Renal cortical epithelial cell (primary cell): Measurements from ENCODE around the gene SLC22A3. TPM values are rescaled to one million over a fixed set of nuclear protein-coding genes. Genes with fewer than 3 reads are reported as not detected.
A peak's percentile ranks its signal among the peaks of the same experiment; 100 is the strongest.
"Not testable (repeated sequence)": the region's sequence is repeated elsewhere in the genome, so short reads cannot be mapped to it uniquely, and the experiment has no call there.

Experiments
- DNase-seq: peaks from one replicate; pipeline ENCODE4 v3.0.0-alpha.2; 2011; ENCODE audit warnings: low read depth
- total RNA-seq: library from RNA; depleted of rRNA; stranded (reverse); fragments of >200 nt; gene quantifications from 2 replicates; pipeline ENCODE4 v1.2.3, GENCODE V29; 2014

The SLC22A3 gene
- total RNA-seq, 1 donor from 2014 or later: 11.4 TPM

DNA sequence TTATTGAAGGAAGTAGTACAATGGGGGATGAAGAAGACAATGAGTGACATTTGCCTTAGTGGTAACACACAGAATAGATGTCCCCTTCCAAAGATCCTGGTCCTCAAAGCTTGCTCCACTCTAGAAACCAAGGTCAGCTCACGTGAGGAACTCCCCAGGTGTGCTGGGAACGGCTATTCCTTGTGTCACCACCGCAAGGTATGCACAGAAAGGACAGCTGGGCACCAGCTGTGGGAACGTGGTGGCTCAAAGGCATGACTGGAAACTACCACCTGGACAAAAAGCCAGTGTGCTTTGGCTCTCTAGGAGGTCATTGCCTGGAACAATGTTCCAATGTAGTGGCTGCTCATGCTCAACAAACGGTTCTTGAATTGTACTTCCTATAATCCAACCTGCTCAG, 94.0 kb downstream of the SLC22A3 start:
- no peak for DNase-seq

DNA sequence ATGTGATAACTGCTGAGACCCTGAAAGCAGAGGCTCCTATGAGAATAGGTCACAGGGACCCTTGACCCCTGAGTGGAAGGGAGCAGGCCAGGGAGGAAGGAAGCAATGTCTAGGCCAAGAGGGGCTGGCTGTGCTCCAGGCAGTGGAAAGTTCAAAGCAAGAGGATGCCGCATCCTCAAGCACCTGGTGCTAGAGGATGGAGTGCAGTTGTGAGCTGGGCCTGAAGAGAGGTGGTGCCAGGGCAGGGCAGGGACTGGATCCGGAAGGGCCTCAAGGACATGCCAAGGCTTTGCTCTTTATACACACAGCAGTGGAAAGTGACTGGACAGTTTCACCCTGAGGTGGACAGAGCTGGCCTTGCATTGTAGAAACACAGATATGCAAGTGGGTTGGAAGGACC, 97.0 kb downstream of the SLC22A3 start:
- no peak for DNase-seq

DNA sequence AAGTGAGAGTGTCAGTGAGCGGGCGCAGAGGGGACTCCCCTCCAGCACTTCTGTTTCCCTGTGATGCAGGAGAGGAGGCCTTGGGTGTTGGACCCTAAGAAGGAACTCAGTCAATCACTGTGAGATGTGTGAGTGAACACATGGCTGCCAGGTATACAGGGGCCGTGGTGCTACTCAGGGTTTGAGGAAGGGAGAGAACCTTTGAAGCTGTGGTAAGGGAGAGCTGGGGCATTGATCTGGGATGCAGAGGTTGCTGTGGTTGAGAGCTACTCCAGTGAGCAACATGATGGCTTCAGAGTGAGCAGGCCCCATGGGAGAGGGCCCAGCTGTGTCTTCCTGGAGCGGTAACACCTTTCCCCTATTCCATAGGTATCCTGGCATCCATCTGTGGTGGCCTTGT, 99.2 kb downstream of the SLC22A3 start:
- DNase-seq: no peak

DNA sequence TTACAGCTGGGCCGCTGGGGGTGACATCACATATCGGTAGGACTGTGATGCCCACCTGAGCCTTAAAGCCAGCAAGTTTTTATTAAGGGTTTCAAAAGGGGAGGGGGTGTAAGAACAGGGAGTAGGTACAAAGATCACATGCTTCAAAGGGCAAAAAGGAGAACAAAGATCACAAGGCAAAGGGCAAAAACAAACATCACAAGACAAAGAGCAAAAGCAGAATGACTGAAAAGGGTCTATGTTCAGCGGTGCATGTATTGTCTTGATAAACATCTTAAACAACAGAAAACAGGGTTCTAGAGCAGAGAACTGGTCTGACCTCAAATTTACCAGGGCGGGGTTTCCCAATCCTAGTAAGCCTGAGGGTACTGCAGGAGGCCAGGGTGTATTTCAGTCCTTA, 101.6 kb downstream of the SLC22A3 start:
- DNase-seq: not testable (repeated sequence)

DNA sequence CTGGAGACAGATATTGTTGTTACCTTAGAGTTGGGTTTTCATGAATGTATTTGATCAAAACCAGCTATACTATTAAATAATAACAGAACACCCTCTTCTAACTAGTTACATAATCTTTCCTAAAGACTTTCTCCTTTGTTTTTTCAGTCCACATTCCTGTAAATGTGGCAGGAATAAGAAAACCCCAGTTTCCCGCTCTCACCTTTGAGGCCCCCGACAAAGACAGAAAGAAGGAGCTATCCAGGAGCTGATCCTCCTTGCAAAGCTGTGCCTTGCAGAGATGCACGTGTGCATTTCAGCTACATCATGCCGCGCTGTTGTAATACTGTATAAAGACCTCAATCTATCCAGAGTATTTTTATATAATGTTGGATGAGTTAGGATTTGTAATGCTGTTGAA, 102.7 kb downstream of the SLC22A3 start:
- DNase-seq: no peak

DNA sequence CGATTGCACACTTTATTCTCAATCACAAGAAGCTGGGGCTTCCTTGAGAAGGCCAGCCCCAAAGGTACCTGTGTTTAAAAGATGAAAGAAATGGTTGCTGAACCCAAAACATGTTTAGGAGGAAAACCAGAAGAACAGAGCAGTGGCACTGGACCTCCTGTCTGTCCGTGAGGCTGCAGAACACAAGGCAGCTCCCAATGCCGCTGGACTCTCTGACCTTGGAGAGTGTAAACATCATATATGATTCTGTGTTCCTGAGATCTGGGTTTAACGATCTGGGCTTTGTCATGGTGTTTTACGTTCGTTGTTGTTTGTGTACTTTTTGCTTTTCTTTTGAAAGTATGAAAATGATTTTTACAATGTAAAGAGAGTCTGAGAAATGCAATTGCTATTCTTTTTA, 106.1 kb downstream of the SLC22A3 start:
- no peak for DNase-seq

DNA sequence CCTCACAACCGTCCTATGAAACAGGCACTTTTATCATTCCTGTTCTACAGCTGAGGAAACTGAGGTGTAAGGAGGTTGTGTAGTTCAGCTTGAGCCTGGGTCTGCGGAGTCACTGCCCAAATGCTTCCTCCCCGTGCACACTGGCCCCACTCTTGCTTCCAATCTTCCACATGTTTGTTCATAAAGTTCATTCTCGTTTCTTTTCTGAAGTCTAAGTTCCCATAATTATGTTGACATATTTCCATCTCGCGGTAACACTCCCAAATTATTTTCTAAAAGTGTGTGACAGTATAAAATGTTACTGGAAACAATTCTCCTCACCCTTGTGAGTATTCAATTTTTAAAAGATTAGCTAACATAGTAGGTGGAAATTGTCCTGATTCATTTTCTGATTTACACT, 106.9 kb downstream of the SLC22A3 start:
- no peak for DNase-seq

DNA sequence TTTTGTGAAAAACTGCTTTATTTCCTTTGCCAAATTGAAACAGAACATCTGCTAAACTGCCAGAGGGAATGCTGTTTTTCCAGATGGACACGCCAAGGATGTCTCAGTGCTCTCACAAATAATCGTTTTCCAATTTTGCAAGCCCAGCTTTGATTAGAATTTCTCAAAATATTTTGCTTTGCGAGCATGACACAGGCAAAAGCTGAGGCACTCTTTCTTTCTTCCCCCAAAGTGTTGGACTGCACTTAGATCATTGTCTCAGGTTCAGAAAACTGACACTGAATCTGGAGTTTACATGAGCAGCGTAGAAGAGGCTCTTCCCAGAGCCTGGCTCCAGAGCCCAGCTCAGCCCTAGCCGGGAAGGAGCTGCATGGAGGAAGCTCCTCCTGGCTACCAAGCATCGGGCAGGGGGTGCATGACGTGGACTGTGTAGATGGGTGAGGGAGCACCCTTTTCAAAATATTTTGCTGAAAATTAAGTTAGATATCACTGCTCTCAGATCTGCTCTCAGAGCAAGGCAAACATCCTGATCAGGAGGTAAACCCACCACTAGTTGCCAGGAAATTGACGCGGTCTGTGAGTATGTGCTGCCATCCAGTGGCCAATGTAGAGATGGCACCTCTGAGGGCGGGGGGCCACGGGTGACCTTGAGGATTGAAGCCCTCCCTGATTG, 107.5 kb downstream of the SLC22A3 start:
- DNase-seq: peak; percentile 22

DNA sequence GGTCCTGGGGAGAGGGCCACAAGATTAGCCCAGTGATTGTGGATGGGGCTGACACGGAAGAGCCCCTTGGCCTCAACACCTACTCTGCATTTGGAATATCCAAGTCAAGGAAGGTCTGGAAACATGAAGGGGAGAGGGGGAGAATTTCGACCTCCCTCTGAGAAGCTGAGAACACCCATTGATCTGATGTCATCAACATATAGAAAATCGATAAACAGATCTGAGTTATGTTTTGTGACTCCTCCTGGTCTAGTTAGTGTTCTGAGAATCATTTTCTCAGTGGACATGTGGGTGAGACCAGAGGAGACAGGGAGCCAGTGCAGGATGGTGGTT, 108.0 kb downstream of the SLC22A3 start:
- DNase-seq: no peak

DNA sequence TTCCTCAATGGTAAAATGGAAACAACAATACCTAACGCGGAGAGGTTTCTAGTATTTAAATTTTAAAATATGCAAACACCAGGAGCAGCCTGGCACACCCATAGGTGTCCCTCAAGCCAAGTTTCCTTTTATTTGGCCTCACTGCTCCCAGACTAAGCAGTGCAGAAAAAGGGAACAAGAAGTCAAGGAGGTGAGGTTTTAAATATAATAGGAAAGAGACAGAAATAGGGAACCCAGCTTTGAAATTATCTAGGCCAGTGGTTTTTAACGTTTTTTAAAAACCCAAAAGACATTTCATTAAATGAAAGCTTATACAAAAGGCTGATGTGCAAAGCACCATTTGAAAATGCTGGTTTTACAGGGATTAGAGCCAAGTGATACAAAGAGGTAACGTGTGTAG, 109.6 kb downstream of the SLC22A3 start:
- no peak for DNase-seq

DNA sequence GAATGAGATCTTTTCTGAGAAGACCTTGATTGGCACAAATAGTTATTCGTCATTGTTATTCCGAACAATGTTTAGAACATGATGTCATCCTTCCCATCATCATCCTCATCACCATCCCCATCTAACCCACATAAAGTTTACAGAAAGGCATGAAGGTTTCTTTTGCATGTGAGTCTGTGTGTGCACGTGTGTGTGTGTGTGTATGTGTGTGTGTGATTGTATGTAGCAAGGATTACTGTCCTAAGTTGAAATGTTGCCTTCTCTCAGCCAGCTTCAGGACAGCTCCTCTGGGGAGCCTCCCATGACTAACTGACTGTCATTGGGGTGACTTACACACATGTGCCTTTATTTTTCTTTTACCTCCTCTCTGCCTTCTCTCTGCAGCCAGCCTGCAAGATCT, 113.5 kb downstream of the SLC22A3 start:
- no peak for DNase-seq

DNA sequence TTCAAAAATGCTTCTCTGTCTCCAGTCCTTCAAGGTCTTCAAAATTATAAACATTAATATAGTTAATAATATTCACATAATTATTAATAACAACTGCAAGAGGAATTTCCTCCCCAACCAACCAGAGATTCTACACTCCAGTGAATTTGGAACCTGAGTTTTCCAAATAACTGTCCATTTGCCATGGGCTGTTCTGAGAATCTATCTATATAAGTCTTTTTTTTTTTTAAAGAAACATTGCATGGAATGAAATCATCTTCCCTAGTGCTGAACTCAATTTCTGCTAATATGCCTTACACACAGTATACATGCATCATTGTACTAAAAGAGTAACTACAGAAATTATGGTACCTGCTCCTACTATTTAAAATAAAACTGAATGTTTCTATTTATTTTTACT, 113.9 kb downstream of the SLC22A3 start:
- no peak for DNase-seq

DNA sequence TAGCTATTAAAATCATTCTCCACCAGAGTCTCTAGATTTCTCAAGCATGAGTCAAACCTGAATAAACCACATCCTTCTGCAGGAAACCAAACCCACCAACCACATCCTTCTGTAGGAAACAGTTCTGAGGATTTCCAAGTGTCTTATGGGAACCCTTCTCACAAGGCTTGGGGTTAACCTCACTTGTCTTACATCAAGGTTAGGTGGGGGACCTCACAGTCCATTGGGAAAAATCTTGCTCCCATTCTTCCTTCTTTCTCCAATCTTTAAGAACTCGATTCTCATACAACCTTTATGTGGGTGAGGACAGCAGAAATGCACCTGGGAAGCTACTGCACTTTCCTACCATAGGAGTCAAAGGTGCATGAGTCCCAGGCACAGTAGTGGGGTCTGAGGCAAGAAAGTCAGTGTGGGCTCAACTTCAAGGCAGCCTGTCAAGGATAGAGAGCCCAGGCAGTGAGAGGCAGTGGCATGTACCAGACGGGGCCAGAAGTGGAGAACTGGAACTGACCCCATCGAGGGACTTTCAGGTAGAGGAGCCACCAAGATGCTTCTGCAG, 114.5 kb downstream of the SLC22A3 start:
- peak; percentile 94 for DNase-seq

DNA sequence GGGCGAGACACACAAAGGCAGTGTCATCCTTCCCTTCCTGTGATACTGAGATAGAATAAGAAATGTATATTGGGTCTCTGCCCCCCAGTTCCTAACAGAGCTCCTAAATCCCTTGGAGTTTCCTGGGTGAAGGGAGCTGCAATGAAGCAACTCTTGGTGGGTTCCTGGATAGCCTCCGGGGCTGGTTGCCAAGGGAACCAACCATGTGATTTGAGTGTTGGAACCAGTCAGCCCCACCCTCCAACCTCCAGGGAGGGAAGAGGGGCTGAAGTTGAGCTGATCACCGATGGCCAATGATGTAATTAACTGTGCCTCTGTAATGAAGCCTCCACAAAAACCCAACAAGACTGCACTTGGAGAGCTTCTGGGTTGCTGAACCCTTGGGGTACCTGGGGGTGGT, 116.6 kb downstream of the SLC22A3 start:
- no peak for DNase-seq

DNA sequence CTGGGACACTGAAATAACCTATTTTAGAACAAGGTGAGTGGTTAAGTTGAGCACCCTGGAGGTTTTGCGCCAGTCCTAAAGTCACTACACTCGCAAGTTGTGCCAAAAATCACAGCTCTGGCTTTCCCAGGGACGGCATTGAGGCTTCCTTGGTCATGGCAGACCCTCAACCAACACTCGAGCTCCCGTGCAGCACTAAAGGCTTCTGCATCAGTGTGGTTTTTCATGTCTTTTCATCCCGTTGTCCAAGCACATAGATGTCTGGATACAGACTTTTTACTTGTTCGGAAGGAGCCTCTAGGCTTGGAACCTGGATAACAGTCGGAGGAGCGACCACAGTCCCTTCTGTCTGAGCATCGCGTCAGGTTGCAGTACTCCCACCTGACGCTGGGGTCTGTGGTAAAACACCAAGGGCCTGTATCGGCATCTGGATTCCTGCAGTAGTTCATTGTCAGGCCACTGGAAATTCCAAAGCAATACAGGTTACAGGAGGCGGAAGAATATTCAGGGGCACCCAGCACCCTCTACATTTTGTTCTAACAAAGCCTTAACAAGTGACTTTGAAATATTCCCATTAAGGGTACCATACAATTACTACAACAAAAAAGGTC, 119.2 kb downstream of the SLC22A3 start:
- not testable (repeated sequence) for DNase-seq

DNA sequence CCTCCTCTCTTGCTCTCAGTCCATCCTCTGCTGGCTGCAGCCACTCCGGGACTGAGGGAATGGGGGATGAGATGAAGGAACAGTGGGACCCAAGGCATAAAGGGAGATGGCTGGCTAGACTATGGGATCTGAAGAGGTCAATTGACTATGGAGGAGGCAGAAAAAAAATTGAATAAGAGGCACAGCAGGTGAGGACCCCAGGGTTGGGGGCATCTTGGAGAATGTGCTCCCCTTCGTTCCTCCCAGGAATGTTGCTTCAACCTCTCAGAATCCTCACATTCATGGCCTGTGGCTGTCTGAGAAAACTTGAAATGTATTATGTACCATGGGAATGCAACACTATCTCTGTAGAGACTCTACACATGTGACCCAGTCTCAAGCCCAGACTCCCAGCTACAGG, 121.0 kb downstream of the SLC22A3 start:
- no peak for DNase-seq

DNA sequence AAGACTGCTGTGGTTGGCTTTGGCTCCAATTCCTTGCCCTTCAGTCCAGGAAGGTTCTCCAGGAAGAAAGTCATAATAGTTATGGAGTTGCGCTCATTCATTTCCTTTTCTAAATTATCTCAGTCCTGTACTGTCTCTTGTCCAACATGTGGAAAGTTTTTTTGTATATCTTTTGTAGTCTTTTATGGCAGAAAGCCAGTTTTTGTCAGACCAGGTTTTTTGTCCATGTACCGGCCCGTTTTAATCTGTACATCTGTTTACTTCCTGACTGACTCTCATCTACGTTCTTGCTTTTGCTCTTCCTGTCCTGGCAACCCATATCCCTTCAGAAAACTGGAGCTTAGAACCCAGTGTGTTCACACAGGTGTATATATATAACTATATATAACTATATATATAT, 127.9 kb downstream of the SLC22A3 start:
- not testable (repeated sequence) for DNase-seq

DNA sequence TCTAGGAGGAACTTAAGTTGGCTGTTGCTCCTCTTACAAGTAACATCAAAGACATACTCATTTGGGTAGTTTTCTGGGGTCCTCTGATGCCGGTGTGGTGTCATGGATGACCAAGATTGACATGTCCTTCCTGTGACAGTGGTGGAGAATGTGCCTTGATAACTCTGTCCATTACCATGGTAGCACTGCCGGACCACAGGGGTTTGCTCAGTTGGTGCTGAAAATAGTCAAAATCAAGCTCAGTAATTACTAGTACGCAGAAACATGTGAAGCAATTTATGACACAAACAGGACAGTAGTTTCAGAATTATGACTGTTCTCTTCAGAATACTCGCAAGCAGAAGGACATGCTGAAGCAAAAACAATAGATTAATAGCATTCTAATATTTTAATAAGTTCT, 128.9 kb downstream of the SLC22A3 start:
- DNase-seq: not testable (repeated sequence)

DNA sequence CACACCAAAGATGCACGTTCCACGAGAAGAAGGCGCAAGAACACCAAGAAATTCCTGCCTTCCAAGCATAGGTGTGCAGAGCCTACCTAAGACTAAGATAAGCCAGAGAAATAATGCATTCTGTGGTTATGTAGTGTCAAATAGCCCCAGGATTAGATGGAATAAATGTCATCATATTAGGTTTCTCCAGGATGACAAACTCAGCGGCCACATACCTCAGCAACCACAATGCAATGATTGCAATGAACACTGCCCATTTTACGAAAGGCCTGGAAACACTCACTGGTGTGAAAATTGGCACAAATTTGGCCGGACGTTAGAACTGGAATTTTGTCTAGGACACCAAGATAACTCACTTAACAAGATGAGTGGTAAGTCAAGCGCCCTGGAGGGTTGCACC, 129.7 kb downstream of the SLC22A3 start:
- no peak for DNase-seq

DNA sequence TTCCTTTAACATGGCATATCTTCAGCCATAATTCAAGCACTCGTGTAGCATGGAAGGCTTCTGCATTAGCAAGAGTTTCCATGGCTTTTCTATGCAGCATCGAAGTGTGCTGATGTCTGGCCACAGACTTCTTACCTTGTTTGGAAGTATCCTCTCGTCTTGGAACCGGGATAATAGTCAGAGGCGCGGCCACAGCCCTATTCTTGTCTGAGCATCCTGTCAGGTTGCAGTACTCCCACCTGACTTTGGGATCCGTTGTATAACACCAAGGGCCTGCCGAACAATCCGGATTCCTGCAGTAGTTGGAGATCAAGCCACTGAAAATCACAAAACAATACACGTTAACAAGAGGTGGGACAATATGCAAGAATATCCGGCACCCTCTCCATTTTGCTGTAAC, 138.9 kb downstream of the SLC22A3 start:
- no peak for DNase-seq

DNA sequence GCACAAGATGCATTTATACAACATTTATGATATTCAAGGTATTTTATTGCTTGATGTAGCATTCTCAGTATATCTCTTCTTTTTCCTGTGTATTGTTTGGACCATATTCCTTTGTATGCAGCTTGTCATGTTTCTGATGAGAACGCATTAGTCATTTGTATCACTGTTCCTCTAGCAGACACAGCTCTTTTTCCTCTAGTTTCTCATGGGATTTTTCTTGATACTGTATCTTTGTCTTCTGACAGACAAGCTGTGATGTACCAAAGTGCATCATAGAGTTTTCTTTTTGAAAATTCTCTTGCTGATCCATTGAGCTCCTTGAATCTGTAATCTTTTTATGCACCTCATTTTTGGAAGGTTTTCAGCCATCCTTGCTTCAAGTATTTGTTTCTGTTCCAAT, 140.9 kb downstream of the SLC22A3 start:
- no peak for DNase-seq

DNA sequence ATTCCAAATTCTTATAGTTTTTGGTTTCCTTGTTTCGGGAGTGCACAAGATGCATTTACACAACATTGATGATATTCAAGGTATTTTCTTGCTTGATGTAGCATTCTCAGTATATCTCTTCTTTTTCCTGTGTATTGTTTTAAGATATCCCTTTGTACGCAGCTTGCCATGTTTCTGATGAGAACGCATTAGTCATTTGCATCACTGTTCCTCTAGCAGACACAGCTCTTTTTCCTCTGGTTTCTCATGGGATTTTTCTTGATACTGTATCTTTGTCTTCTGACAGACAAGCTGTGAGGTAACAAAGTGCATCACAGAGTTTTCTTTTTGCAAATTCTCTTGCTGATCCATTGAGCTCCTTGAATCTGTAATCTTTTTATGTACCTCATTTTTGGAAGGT, 146.4 kb downstream of the SLC22A3 start:
- no peak for DNase-seq

DNA sequence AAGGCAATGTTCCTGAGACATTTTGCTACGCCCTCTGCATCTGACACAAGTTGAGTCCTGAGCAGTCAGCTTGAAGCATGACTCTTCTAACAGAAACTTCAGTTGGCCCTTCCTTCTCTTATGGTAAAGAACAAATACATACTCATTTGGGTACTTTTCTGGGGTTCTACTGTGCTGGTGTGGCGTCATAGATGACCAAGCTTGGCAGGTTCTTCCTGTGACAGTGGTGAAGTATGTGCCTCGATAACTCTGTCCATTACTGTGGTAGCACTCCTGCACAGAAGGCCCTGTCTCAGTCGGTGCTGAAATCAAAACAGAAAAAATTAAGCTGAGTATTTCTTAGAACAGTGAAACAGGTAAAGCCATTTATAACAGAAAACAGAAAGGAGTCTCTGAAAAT, 152.5 kb downstream of the SLC22A3 start:
- no peak for DNase-seq
